Iris pigment epithelial cell (primary cell): Measurements from ENCODE around the gene EDC3.
"Not testable (repeated sequence)": the region's sequence is repeated elsewhere in the genome, so short reads cannot be mapped to it uniquely, and the experiment has no call there.

Experiments used
- DNase-seq: peaks from one replicate; pipeline ENCODE4 v3.0.0-alpha.2; 2011; ENCODE audit warnings: low read depth

EDC3 gene

GRCh38 chr15:74653426-74654102 is 42.3 kb downstream of the EDC3 start:
- peak; percentile 72 for DNase-seq

DNA sequence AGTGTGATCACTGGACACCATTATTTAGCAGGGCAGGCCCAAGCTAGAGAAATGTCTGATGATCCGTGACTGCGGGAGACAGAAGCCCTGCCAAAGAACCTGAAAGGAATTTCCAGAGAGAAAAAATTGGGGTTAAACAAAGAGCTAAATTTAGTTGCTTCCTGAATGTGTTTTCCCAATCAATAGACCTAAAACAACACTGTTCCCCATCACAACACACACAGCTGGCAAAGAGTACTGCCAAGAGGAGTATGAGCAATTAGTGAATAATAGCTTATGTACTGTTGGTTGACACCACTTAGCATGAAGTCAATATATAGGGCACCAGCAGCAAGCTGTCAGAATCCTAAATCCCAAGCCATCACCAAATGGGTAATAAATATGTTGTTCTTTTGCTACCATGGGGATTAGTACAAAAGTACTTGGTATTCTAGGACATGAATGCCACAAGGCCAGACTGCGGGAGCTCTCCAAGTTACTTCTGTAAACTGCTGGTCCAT is 44.5 kb downstream of the EDC3 start:
- no peak for DNase-seq

DNA sequence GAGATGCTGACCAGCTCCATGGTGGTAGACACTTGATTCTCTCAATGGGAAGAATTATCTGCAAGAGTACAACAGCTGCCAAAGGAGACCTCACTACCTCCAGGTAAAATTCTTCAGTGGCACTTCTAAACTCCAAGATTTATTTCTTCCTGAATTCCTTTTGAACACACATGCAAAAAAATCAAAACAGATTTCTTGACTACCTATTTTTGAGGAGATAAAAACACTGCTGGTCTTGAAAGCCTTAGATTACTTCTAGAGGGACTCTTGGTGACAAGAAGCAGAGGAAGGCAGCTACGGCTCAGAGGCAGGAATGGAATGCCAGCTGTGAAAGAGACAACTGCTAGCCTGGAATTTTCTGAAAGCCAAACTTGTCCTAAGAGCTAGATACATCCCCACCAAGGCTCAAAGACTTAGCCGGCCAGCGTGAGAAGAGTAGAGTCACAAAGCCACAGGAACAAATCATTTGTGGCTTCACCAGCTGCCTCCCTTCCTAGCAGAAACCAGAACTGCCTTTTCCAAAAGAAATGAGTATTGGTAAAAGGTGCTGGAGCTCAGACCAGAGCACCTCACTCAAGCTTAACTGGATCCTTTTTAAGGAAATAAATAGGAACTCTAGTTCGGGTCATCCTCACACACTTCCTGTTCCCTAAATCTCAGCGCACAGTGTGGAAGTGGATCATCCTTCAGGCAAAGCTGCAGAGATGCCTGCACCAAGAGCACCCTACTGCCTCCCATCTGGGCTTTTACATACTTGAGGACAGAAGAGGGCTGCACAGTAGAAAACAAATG is 47.6 kb downstream of the EDC3 start:
- DNase-seq: no peak

- DNase-seq: no peak
These were observed 49.3 kb downstream of the EDC3 start for GRCh38 chr15:74646480-74646879.

GRCh38 chr15:74643665-74644204 is 52.1 kb downstream of the EDC3 start:
- no peak for DNase-seq

- DNase-seq: peak; percentile 71
These were observed 52.8 kb downstream of the EDC3 start for GRCh38 chr15:74642734-74643664.

GRCh38 chr15:74642348-74642733 is 53.5 kb downstream of the EDC3 start:
- no peak for DNase-seq

- no peak for DNase-seq
These were observed 54.7 kb downstream of the EDC3 start for GRCh38 chr15:74641151-74641550.

DNA sequence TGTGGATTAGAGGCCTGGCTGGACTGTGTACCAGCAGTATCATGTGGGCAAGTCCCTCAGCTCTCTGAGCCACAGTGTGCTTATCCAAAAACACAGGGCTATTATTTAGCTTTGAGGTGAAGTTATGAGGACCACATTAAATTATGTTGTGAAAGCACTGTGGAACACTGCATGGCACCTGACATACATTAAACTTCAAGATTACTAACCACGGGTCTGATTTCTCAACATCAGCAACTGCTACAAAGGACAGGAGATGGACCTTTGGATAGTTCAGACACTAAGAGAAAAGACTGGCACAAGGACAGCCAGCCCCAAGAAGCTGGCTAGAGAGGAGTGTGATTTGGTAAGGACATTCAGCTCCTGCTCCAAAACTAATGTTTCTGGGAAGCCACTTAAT is 58.8 kb downstream of the EDC3 start:
- no peak for DNase-seq

DNA sequence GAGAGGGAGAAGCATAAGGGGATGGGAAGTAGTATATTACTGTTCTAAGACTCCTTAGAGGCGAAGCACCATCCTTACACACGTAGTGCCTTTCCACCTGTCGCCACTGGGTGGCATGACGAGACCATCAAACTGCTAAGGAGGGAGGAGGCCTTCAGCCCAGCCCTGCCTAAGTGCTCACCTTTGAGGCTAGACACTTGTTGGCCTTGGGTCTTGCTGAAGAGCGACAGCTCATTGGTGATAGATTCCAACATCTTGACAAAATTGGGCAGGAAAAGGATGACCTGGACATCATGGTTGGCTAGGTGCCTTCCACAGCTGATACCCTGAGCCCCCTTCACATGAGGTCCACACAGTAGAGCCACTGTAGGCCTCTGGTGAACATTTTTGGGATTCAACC is 60.6 kb downstream of the EDC3 start:
- peak; percentile 61 for DNase-seq

DNA sequence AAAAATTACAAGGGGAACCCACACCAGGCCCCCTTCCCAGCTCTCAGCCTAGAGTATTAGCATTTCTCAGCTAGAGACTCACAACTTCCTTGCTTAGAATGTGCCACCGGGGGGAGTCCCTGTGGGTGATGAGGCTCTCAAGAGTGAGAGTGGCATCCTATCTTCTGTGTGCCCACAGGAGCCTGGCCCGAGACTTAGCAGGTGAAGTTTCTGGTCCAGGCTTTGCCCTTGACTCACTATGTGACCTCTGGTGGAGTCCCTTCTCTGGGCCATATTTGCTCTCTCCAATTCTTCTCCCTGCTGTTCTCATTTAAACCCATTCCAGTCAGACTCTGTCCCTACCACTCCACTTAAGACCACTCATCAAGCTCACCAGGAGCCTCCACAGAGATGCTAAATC is 62.0 kb downstream of the EDC3 start:
- DNase-seq: no peak

DNA sequence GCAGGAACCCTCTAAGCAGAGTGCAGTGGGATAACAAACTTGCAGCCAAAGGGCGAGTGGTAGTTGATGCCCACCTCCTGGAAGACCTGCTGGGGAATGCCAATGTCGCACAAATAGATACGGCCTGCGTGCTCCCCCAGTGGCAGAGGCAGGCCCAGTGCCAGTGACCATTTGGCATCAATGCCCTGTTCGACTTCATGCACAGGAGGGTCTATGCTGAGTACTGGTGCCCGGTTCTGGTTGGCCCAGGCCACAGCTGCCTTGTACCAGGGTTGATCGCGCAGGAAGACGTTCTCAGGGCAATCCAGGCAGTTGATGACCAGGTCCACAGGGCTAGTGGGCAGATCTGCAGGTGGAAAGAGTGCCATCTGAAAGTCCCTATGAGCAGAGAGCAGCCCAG is 63.2 kb downstream of the EDC3 start:
- no peak for DNase-seq

DNA sequence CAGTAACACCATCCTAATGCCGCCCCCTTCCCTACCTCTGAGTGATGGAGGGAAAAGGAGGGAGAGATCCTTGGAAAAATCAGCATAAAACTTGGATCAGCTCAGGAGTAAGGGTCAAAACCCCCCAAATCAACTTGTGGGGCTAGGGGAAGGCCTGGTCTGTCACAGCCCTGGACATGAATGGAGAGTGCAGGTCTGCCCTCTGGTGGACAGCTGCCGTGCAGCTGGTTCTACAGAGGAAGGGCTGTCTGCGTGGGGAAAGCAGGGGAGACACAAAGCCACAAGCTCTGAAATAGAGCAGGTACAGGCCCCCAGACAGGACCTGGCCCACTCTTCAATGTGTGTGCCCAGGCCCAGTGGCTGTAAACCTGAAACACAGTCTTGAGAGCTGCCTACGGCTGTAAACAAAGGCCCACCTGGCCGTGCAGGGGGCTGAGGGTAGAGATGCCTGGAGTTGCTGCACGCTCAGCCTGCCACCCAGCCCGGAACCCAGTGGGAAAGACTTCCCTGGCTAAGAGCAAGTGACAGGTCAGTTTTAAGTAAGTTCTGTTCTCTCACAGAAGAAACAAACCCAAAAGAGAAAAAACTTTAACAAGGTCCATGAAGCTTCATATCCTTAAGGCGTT is 63.8 kb downstream of the EDC3 start:
- DNase-seq: peak; percentile 45

- DNase-seq: no peak
These were observed 64.4 kb downstream of the EDC3 start for GRCh38 chr15:74631408-74631807.

DNA sequence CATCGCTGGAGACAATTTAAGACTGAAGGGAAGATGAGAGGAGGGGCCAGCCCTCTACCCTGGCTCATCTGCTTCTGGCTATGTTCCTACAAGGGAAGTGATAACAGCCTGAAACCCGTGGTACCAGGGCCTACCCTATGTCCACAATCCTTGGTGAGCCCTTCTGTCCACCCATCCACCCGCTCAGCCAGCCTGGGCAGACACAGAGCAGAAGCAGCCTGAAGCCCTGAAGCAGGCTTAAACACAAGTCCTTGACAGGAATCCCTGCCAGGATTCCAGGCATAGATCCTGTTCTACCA is 64.8 kb downstream of the EDC3 start:
- no peak for DNase-seq

DNA sequence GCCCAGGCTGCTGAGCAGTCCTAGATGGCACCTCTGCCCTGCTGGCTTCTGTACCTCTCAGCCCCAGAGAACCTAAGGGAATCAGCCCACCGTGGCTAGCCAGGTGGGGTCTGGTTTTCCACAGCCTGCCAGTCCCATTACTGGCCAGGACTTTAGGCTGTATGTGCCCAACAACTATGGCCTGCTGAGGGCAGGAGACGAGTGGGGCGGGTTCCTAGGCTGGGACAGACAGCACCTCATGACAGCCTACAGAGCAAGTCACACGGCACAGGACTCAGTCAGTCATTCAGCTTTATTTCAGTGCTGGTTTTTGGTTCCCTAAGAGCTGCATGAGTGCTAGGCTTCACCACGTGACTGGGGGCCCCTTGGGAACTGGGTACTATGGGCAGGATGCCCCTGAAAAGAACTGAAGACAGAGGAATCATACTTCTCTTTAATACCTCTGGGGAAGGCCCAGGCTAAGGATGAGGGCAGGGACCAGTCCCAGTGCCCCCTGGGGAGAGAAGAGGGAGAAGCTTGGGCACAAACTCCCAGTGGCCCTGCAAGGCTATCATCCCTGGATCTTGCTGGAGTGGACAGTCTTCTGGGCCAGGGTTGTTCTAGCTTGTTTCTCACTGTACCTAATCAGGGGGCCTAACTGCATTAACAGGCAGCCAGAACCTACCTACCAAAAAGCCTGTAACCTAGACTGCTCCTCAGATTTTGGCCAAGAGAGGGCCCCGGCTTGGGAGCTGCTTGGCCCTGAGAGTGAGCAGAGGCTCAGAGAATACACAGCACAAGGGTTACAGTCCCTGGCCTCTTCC is 65.3 kb downstream of the EDC3 start:
- DNase-seq: no peak

DNA sequence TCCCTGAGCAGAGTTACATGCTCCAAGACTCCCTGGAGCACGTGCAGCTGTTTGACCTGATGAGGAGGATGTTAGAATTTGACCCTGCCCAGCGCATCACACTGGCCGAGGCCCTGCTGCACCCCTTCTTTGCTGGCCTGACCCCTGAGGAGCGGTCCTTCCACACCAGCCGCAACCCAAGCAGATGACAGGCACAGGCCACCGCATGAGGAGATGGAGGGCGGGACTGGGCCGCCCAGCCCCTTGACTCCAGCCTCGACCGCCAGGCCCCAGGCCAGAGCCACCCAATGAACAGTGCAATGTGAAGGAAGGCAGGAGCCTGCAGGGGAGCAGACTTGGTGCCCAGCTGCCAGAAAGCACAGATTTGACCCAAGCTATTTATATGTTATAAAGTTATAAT is 66.1 kb downstream of the EDC3 start:
- DNase-seq: not testable (repeated sequence)

GRCh38 chr15:74628949-74629348 is 66.9 kb downstream of the EDC3 start:
- DNase-seq: no peak

DNA sequence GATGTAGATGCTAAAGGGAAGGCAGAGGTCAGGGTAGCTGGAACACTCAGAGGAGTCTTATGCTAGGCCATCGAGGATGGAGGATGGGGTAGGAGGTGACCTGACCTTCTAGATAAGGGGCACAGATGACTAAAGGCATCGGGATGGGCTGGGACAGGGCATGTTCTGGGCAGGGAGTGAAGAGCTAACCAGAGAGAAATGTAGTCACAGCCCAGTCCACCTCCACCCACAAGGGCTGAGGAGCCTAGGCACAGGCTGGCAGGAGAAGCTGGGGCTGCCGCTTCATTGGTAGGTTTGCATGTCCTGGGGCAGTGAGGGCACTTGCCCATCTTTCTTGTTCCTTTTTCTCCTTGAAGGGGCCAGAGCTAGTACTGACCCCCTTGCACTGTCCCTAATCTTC is 67.6 kb downstream of the EDC3 start:
- DNase-seq: no peak

DNA sequence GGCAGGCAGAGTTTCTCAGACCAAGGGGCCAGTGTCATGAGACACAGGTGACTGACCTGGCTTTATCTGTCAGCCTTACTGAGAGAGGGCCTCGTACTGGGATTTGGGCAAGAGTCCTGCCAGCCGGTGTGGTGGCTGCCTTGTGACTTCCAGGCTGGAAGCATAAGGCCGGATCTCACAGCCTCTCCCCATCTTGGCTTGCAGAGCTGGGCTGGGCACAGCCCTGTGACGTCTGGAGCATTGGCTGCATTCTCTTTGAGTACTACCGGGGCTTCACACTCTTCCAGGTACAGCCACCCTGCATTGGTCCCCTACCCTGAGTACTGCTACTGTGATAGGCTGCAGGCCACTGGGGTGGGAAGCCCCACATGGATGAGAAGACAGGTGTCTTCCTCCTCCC is 68.1 kb downstream of the EDC3 start:
- DNase-seq: no peak
